ENCODE results near the gene TPCN2.

The TPCN2 gene

DNA sequence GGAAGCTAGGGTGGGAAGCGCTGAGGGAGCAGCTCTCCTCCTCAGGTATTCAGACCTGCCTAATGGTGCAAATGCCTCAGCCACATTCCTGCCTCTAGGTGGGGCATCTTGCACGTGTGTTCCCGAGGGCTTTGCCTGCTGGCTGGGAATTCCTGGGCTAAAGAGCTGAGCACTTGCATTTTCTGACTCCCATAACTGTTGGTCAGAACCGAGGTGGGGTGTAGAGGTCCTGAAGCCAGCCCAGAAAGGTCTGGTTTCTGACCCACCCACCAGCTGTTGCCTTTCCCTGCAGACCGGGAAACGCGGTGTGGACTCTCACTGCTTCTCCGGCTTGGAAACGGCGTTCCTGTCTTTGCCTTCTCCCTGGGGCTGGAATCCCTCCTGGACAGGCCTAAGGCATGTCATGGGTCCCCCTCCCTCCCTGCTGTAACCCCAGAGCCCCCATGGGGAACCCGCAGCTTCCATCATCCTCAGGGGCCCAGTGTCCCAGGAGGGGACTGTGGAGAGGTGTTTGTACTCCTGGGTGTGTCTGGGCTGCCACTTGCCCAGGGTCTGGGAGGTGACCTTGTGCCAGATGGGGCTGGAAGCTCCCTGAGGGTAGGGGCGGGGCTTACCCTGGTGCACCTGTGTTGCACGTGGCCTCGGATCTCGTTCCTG lies 83.0 kb downstream of the TPCN2 start:
- no peak for TF ChIP-seq SIN3A (IDR thresholded peaks at IDR 0.05; ENCODE audit: borderline replicate concordance, insufficient read depth, low read length)
- TF ChIP-seq, protein P1, sequence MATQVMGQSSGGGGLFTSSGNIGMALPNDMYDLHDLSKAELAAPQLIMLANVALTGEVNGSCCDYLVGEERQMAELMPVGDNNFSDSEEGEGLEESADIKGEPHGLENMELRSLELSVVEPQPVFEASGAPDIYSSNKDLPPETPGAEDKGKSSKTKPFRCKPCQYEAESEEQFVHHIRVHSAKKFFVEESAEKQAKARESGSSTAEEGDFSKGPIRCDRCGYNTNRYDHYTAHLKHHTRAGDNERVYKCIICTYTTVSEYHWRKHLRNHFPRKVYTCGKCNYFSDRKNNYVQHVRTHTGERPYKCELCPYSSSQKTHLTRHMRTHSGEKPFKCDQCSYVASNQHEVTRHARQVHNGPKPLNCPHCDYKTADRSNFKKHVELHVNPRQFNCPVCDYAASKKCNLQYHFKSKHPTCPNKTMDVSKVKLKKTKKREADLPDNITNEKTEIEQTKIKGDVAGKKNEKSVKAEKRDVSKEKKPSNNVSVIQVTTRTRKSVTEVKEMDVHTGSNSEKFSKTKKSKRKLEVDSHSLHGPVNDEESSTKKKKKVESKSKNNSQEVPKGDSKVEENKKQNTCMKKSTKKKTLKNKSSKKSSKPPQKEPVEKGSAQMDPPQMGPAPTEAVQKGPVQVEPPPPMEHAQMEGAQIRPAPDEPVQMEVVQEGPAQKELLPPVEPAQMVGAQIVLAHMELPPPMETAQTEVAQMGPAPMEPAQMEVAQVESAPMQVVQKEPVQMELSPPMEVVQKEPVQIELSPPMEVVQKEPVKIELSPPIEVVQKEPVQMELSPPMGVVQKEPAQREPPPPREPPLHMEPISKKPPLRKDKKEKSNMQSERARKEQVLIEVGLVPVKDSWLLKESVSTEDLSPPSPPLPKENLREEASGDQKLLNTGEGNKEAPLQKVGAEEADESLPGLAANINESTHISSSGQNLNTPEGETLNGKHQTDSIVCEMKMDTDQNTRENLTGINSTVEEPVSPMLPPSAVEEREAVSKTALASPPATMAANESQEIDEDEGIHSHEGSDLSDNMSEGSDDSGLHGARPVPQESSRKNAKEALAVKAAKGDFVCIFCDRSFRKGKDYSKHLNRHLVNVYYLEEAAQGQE (IDR thresholded peaks at IDR 0.05; ENCODE audit: insufficient read depth in 1 of 2, low read depth in 2 of 2, low read length in 2 of 2), result no peak
- no peak for TF ChIP-seq FOXP2 (optimal IDR thresholded peaks at IDR 0.05; ENCODE audit: borderline replicate concordance, extremely low read depth, extremely low read length, insufficient read depth)
- no peak for TF ChIP-seq TAF1 (IDR thresholded peaks at IDR 0.05; ENCODE audit: borderline replicate concordance, insufficient read depth, low read length)
- TF ChIP-seq POLR2AphosphoS5 (IDR thresholded peaks at IDR 0.05; ENCODE audit: low read depth, low read length), result no peak

DNA sequence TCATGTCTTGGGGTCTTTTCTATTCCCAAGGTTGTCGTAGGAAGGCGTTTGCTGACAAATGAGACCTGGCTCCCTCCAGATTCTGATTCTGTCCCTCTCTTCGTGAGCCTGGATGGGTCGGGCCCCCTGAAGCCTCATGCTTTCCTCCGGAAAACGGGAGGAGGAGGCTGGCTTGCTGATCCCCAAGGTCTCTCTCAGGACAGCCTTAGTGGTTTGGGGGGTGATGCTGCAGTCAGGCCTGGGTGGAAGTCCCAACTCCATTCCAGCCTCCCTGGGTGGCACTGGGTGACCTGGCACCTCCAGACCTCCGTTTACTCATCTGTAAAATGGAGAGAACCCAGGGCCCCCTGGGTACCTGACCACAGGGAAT lies 83.6 kb downstream of the TPCN2 start:
- TF ChIP-seq SIN3A (IDR thresholded peaks at IDR 0.05; ENCODE audit: borderline replicate concordance, insufficient read depth, low read length), result no peak
- TF ChIP-seq, protein P1 (IDR thresholded peaks at IDR 0.05; ENCODE audit: insufficient read depth in 1 of 2, low read depth in 2 of 2, low read length in 2 of 2), result no peak
- TF ChIP-seq TAF1 (IDR thresholded peaks at IDR 0.05; ENCODE audit: borderline replicate concordance, insufficient read depth, low read length), result no peak
- TF ChIP-seq FOXP2 (optimal IDR thresholded peaks at IDR 0.05; ENCODE audit: borderline replicate concordance, extremely low read depth, extremely low read length, insufficient read depth), result no peak
- no peak for TF ChIP-seq POLR2AphosphoS5 (IDR thresholded peaks at IDR 0.05; ENCODE audit: low read depth, low read length)

DNA sequence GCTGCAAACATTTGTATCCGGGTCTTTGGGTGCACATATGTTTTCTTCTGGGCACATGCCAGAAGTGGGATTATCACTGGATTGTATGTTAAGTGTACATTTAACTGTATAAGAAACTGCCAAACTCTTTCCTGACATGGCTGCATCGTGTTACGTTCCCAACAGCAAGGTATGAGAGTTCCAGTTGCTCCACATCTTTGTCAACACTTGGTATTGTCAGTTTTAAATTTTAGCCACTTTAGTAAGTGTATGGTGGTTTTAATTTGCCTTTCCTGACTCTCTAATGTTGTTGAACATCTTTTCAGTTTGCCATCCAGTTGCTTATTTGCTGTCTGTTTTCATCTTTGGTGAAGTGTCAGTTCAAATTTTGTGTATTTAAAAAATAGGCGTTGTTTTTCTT lies 84.5 kb downstream of the TPCN2 start:
- no peak for TF ChIP-seq POLR2AphosphoS5 (IDR thresholded peaks at IDR 0.05; ENCODE audit: low read depth, low read length)
- TF ChIP-seq FOXP2 (optimal IDR thresholded peaks at IDR 0.05; ENCODE audit: borderline replicate concordance, extremely low read depth, extremely low read length, insufficient read depth), result no peak
- no peak for TF ChIP-seq SIN3A (IDR thresholded peaks at IDR 0.05; ENCODE audit: borderline replicate concordance, insufficient read depth, low read length)
- TF ChIP-seq, protein P1 (IDR thresholded peaks at IDR 0.05; ENCODE audit: insufficient read depth in 1 of 2, low read depth in 2 of 2, low read length in 2 of 2), result no peak
- TF ChIP-seq TAF1 (IDR thresholded peaks at IDR 0.05; ENCODE audit: borderline replicate concordance, insufficient read depth, low read length), result no peak

DNA sequence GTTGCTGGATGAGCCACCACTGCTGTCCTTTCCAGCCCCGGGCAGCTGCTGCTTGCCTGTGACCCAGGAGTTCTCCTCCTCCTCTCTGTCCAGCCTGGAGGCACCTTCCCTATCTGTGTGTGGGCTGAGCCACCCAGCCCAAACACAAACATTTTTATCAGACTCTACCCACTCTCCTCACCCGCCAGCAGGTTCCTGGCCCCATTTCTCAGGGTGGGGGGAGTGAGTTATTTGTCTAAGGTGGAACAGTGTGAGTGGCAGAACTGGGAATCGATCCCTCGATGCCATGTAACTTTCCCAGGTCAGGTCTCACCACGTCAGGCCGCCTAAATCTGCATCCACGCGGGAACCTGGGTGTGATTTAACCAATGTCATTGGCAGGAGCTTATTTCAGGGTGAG lies 86.2 kb downstream of the TPCN2 start:
- TF ChIP-seq, protein P1 (IDR thresholded peaks at IDR 0.05; ENCODE audit: insufficient read depth in 1 of 2, low read depth in 2 of 2, low read length in 2 of 2), result no peak
- TF ChIP-seq SIN3A (IDR thresholded peaks at IDR 0.05; ENCODE audit: borderline replicate concordance, insufficient read depth, low read length) (no peak), TAF1 (IDR thresholded peaks at IDR 0.05; ENCODE audit: borderline replicate concordance, insufficient read depth, low read length) (no peak), FOXP2 (optimal IDR thresholded peaks at IDR 0.05; ENCODE audit: borderline replicate concordance, extremely low read depth, extremely low read length, insufficient read depth) (no peak), POLR2AphosphoS5 (IDR thresholded peaks at IDR 0.05; ENCODE audit: low read depth, low read length) (no peak)

All from PFSK-1 (cell line).